ENCODE results near the gene PLA2G4C.

Gene PLA2G4C

GRCh38 chr19:48033604-48034003 lies 77.0 kb downstream of the PLA2G4C start:
- H3K4me3 ChIP-seq (ENCODE audit: low read depth, low read length), result no peak overlapping the region
- no peak for DNase-seq (ENCODE audit: low read depth)
- TF ChIP-seq, protein P1, sequence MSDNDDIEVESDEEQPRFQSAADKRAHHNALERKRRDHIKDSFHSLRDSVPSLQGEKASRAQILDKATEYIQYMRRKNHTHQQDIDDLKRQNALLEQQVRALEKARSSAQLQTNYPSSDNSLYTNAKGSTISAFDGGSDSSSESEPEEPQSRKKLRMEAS (IDR thresholded peaks at IDR 0.05; ENCODE audit: low read depth, low read length), result no peak
- TF ChIP-seq, protein P2, sequence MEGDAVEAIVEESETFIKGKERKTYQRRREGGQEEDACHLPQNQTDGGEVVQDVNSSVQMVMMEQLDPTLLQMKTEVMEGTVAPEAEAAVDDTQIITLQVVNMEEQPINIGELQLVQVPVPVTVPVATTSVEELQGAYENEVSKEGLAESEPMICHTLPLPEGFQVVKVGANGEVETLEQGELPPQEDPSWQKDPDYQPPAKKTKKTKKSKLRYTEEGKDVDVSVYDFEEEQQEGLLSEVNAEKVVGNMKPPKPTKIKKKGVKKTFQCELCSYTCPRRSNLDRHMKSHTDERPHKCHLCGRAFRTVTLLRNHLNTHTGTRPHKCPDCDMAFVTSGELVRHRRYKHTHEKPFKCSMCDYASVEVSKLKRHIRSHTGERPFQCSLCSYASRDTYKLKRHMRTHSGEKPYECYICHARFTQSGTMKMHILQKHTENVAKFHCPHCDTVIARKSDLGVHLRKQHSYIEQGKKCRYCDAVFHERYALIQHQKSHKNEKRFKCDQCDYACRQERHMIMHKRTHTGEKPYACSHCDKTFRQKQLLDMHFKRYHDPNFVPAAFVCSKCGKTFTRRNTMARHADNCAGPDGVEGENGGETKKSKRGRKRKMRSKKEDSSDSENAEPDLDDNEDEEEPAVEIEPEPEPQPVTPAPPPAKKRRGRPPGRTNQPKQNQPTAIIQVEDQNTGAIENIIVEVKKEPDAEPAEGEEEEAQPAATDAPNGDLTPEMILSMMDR (IDR thresholded peaks at IDR 0.05; ENCODE audit: low read depth, low read length), result no peak
- TF ChIP-seq MYC (IDR thresholded peaks at IDR 0.05; ENCODE audit: low read depth, low read length), result no peak
- no peak for TF ChIP-seq POLR2A (IDR thresholded peaks at IDR 0.05; ENCODE audit: extremely low read depth, insufficient read length)

- no peak for TF ChIP-seq MYC (IDR thresholded peaks at IDR 0.05; ENCODE audit: low read depth, low read length)
- TF ChIP-seq, protein P2 (IDR thresholded peaks at IDR 0.05; ENCODE audit: low read depth, low read length), result no peak
- TF ChIP-seq, protein P1 (IDR thresholded peaks at IDR 0.05; ENCODE audit: low read depth, low read length), result no peak
- no peak for TF ChIP-seq POLR2A (IDR thresholded peaks at IDR 0.05; ENCODE audit: extremely low read depth, insufficient read length)
- no peak for DNase-seq (ENCODE audit: low read depth)
- no peak overlapping the region for H3K4me3 ChIP-seq (ENCODE audit: low read depth, low read length)
These were observed 80.5 kb downstream of the PLA2G4C start for GRCh38 chr19:48030073-48030472.

- TF ChIP-seq, protein P1 (IDR thresholded peaks at IDR 0.05; ENCODE audit: low read depth, low read length), result no peak
- TF ChIP-seq MYC (IDR thresholded peaks at IDR 0.05; ENCODE audit: low read depth, low read length), result no peak
- TF ChIP-seq, protein P2 (IDR thresholded peaks at IDR 0.05; ENCODE audit: low read depth, low read length), result no peak
- no peak for TF ChIP-seq POLR2A (IDR thresholded peaks at IDR 0.05; ENCODE audit: extremely low read depth, insufficient read length)
- no peak for DNase-seq (ENCODE audit: low read depth)
These were observed 81.2 kb downstream of the PLA2G4C start for GRCh38 chr19:48029431-48029830.

DNA sequence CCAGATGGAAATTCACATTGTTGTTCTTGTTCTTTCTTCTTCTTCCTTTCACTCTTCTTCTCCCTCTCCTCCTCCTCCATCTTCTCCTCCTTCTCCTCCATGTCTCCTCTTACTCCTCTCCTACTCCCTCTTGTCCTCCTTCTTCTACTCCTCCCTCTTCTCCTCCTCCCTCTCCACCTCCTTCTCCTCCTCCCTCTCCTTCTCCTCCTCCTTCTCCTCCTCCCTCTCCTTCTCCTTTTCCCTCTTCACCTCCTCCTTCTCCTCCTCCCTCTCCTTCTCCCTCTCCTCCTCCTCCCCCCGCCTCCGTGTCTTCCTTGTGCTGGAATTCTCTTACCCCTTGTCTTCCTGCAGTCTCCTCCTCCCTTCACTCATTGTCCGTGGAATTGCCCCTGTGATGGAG lies 85.1 kb downstream of the PLA2G4C start:
- no peak for DNase-seq (ENCODE audit: low read depth)
- no peak overlapping the region for H3K4me3 ChIP-seq (ENCODE audit: low read depth, low read length)
- TF ChIP-seq, protein P2 (IDR thresholded peaks at IDR 0.05; ENCODE audit: low read depth, low read length), result no peak
- TF ChIP-seq, protein P1 (IDR thresholded peaks at IDR 0.05; ENCODE audit: low read depth, low read length), result no peak
- TF ChIP-seq POLR2A (IDR thresholded peaks at IDR 0.05; ENCODE audit: extremely low read depth, insufficient read length), result no peak
- no peak for TF ChIP-seq MYC (IDR thresholded peaks at IDR 0.05; ENCODE audit: low read depth, low read length)

More at GRCh38 chr19:48029431-48029830, 81.2 kb downstream of the PLA2G4C start:
- no peak overlapping the region for H3K4me3 ChIP-seq (ENCODE audit: low read depth, low read length)

- no peak overlapping the region for H3K4me3 ChIP-seq (ENCODE audit: low read depth, low read length)
- TF ChIP-seq, protein P2 (IDR thresholded peaks at IDR 0.05; ENCODE audit: low read depth, low read length), result no peak
- TF ChIP-seq MYC (IDR thresholded peaks at IDR 0.05; ENCODE audit: low read depth, low read length) (no peak), POLR2A (IDR thresholded peaks at IDR 0.05; ENCODE audit: extremely low read depth, insufficient read length) (no peak)
- TF ChIP-seq, protein P1 (IDR thresholded peaks at IDR 0.05; ENCODE audit: low read depth, low read length), result no peak
- no peak for DNase-seq (ENCODE audit: low read depth)
These were observed 87.1 kb downstream of the PLA2G4C start for GRCh38 chr19:48023518-48023917.

Measured in NB4 (cell line).